GM12878 (cell line): Measurements from ENCODE around the gene RMI2. TPM values are rescaled to one million over a fixed set of nuclear protein-coding genes. Genes with fewer than 3 reads are reported as not detected.

Source experiments
- ATAC-seq: fragments of 200-7000 bp; cut with Tn5 transposase; 3 replicates; pipeline ENCODE4 v1.9.1; 2020; ENCODE audit warnings: mild to moderate bottlenecking, moderate library complexity
- BruUV-seq: library from RNA; stranded (reverse); fragments of 400-500 nt; replicated peaks from 2 replicates; lab custom pipeline; 2021; lab: Mats Ljungman, UMichigan
- CTCF ChIA-PET: fragments of 300-600 bp; sonication (Branson Sonifier 250); formaldehyde crosslinking; extraction: SDS; loops from one replicate; lab custom pipeline; 2021; ENCODE audit warnings: inconsistent platforms; lab: Yijun Ruan, JAX
- POLR2A ChIA-PET: fragments of 350-600 bp; formaldehyde crosslinking; extraction: SDS; loops from one replicate; lab custom pipeline; 2021; ENCODE audit warnings: inconsistent platforms; lab: Charles Lee
- RAD21 ChIA-PET: fragments of 300-600 bp; sonication (Branson Sonifier 250); formaldehyde crosslinking; loops from one replicate; lab custom pipeline; 2023; ENCODE audit warnings: antibody characterized with exemption; ENCODE audit not compliant: unreplicated experiment; lab: Charles Lee
- SMC1A ChIA-PET: fragments of 300-600 bp; sonication (Branson Sonifier 250); formaldehyde crosslinking; loops from one replicate; lab custom pipeline; 2023; ENCODE audit not compliant: unreplicated experiment, uncharacterized antibody; lab: Charles Lee
- DNase-seq: peaks from one replicate; pipeline ENCODE4 v3.0.0-alpha.2; 2011; ENCODE audit warnings: low read depth, low spot score
- FAIRE-seq: peaks from 3 replicates; lab custom pipeline; 2011; peaks lifted over from hg19 to GRCh38; lab: Jason Lieb, UNC
- H2AFZ ChIP-seq: 2 replicates; pipeline ENCODE4 v1.6.0; 2011; ENCODE audit warnings: low read depth, low read length, control low read depth; ENCODE audit not compliant: control insufficient read depth
- H3K27ac ChIP-seq: 2 replicates; pipeline ENCODE4 v1.5.1; 2011; ENCODE audit warnings: control low read depth; ENCODE audit not compliant: control insufficient read depth, insufficient read depth
- H3K27me3 ChIP-seq, 2 experiments: replicated peaks in 1 of 2; 2 replicates each; pipeline versions ENCODE4 v1.6.0 to v1.6.1; 2011; ENCODE audit warnings: low read length in 1 of 2; ENCODE audit not compliant: control insufficient read depth in 2 of 2, insufficient read depth in 2 of 2
- H3K36me3 ChIP-seq, 2 experiments: 2 replicates each; pipeline ENCODE4 v1.5.1; 2011; ENCODE audit warnings: low read length in 1 of 2; ENCODE audit not compliant: control insufficient read depth in 2 of 2, insufficient read depth in 2 of 2
- H3K4me1 ChIP-seq: 2 replicates; pipeline ENCODE4 v1.6.1; 2011; ENCODE audit warnings: mild to moderate bottlenecking, low read length, moderate library complexity, mixed read lengths; ENCODE audit not compliant: control insufficient read depth, insufficient read depth
- H3K4me2 ChIP-seq: 2 replicates; pipeline ENCODE4 v1.6.0; 2011; ENCODE audit warnings: control low read depth; ENCODE audit not compliant: control insufficient read depth, insufficient read depth
- H3K4me3 ChIP-seq: fragments of 200-600 bp; sonication (generic); 2 replicates; pipeline ENCODE4 v1.5.1; 2016
- H3K79me2 ChIP-seq: 2 replicates; pipeline ENCODE4 v1.6.0; 2011; ENCODE audit warnings: low read length; ENCODE audit not compliant: control insufficient read depth, insufficient read depth
- H3K9ac ChIP-seq: 2 replicates; pipeline ENCODE4 v1.8.0; 2011; ENCODE audit warnings: low read length, control low read depth, mixed read lengths; ENCODE audit not compliant: control insufficient read depth, insufficient read depth
- H3K9me3 ChIP-seq: replicated peaks from 3 replicates; pipeline ENCODE4 v1.5.1; 2011; ENCODE audit warnings: mild to moderate bottlenecking, low read length; ENCODE audit not compliant: control insufficient read depth, insufficient read depth
- H4K20me1 ChIP-seq: 2 replicates; pipeline ENCODE4 v1.6.0; 2011; ENCODE audit not compliant: control insufficient read depth, insufficient read depth
- IRF3 ChIP-seq: fragments of 450-650 bp; IDR thresholded peaks from 2 replicates; pipeline ENCODE4 v1.6.1; 2014; ENCODE audit warnings: mild to moderate bottlenecking
- JUND ChIP-seq: IDR thresholded peaks from 2 replicates; pipeline ENCODE4 v1.6.1; 2012; ENCODE audit warnings: low read depth, mild to moderate bottlenecking, low read length, improper control_type of control experiment, moderate library complexity
- KAT2A ChIP-seq: conservative IDR thresholded peaks from 2 replicates; pipeline ENCODE4 v1.6.1; 2011; ENCODE audit warnings: low read depth, low read length; ENCODE audit not compliant: control insufficient read depth
- NR2C2 ChIP-seq: IDR thresholded peaks from 2 replicates; pipeline ENCODE4 v1.6.1; 2011; ENCODE audit warnings: borderline replicate concordance, low read depth; ENCODE audit not compliant: control insufficient read depth, insufficient read length
- RAD51 ChIP-seq: fragments of 450-650 bp; IDR thresholded peaks from 2 replicates; pipeline ENCODE4 v1.6.1; 2016; ENCODE audit warnings: moderate library complexity, mild to moderate bottlenecking, inconsistent platforms
- TCF12 ChIP-seq: IDR thresholded peaks from 2 replicates; pipeline ENCODE4 v1.6.1; 2011; ENCODE audit warnings: low read depth, mild to moderate bottlenecking, low read length
- TCF3 ChIP-seq: IDR thresholded peaks from 2 replicates; pipeline ENCODE4 v1.6.1; 2012; ENCODE audit warnings: low read depth, mild to moderate bottlenecking, low read length, borderline replicate concordance; ENCODE audit not compliant: insufficient read depth
- ZNF687 ChIP-seq: fragments of 450-650 bp; IDR thresholded peaks from 2 replicates; pipeline ENCODE4 v1.6.1; 2017; ENCODE audit warnings: mild to moderate bottlenecking, moderate library complexity
- WGBS: methylation state at CpG from one replicate; pipeline ENCODE4 v1.1.6; 2016; ENCODE audit warnings: low lambda C conversion rate; ENCODE audit not compliant: insufficient replicate concordance, insufficient coverage; ENCODE audit errors: missing lambda C conversion rate; 5-methylcytosine and 5-hydroxymethylcytosine counted together
- in situ Hi-C: fragments of 300-500 bp; cut with MboI; formaldehyde crosslinking; loops from 9 replicates; pipeline ENCODE4 v1.14.3; 2018; ENCODE audit warnings: mixed read lengths
- intact Hi-C: fragments of 100-400 bp; cut with micrococcal nuclease; formaldehyde crosslinking; loops from one replicate; pipeline ENCODE4 v1.14.2; 2022; ENCODE audit not compliant: unreplicated experiment
- polyA plus RNA-seq, 11 experiments: library from polyadenylated mRNA; depleted of rRNA in 4 of 11; unstranded in 6 of 11; stranded (reverse) in 5 of 11; fragments of >200 nt; fragmentation: Nextera tagmentation in 4 of 11; fragmentation: Illumina TruSeq in 1 of 11; extraction: Ambion mirVana in 4 of 11; extraction: Trizol in 1 of 11; gene quantifications; 1 replicate in 1 of 11; 2 replicates in 10 of 11; pipeline versions ENCODE4 v1.2.1 to v1.2.3, GENCODE V29; 2011 to 2016; ENCODE audit warnings: inconsistent platforms in 2 of 11, missing spikeins in 2 of 11, low read depth in 1 of 11
- total RNA-seq, 4 experiments: library from RNA; depleted of rRNA in 3 of 4; stranded (reverse); fragments of >200 nt in 3 of 4; fragmentation: Illumina TruSeq in 1 of 4; extraction: Trizol in 1 of 4; gene quantifications; 2 replicates each; pipeline versions ENCODE4 v1.2.1 to v1.2.3, GENCODE V29; 2013 to 2021
- TF ChIP-seq, protein P1 (sequence below): fragments of 450-650 bp; formaldehyde crosslinking; IDR thresholded peaks from 2 replicates; pipeline ENCODE4 v1.5.0; 2022; ENCODE audit warnings: mild to moderate bottlenecking, missing genetic modification characterization

RMI2 gene
- total and polyA plus RNA-seq, 10 of the 15 experiments (the other 5 are each of a cell fraction or from before 2014, with no cell fraction given): 9.6 to 68.8 (median 32.1) TPM

- ChIA-PET POLR2A (no interaction called here), CTCF (interaction anchor here (1.1 to 6.7 kb wide), 5 partner anchors 11 to 426 kb away, joined by 3 to 60 read pairs (median 5); no protein-coding TSS in a partner anchor), RAD21 (interaction anchor here (1.0 to 1.7 kb wide), 3 partner anchors 8 to 425 kb away, joined by 3 to 7 read pairs (median 4); no protein-coding TSS in a partner anchor), SMC1A (interaction anchor here (0.8 to 1.5 kb wide), 3 partner anchors 13 to 439 kb away, joined by 3 read pairs; no protein-coding TSS in a partner anchor)
- Histone ChIP-seq H3K4me1 (peaks cover 11% of the 10 kb centered on the region), H3K4me3 (no peak overlapping the region), H3K9ac (no peak overlapping the region), H3K9me3 (no peaks in the 10 kb centered on the region), H2AFZ (no peak overlapping the region), H4K20me1 (no peaks in the 10 kb centered on the region), H3K36me3 (no peaks in the 10 kb centered on the region), H3K79me2 (no peaks in the 10 kb centered on the region), H3K4me2 (no peak overlapping the region), H3K27ac (no peak overlapping the region), H3K27me3 (no peaks in the 10 kb centered on the region)
- no peak for FAIRE-seq
- no TSS peak for BruUV-seq
- no peak for TF ChIP-seq JUND
- no peak for TF ChIP-seq RAD51
- TF ChIP-seq NR2C2: no peak
- no peak for TF ChIP-seq KAT2A
- TF ChIP-seq, protein P1, sequence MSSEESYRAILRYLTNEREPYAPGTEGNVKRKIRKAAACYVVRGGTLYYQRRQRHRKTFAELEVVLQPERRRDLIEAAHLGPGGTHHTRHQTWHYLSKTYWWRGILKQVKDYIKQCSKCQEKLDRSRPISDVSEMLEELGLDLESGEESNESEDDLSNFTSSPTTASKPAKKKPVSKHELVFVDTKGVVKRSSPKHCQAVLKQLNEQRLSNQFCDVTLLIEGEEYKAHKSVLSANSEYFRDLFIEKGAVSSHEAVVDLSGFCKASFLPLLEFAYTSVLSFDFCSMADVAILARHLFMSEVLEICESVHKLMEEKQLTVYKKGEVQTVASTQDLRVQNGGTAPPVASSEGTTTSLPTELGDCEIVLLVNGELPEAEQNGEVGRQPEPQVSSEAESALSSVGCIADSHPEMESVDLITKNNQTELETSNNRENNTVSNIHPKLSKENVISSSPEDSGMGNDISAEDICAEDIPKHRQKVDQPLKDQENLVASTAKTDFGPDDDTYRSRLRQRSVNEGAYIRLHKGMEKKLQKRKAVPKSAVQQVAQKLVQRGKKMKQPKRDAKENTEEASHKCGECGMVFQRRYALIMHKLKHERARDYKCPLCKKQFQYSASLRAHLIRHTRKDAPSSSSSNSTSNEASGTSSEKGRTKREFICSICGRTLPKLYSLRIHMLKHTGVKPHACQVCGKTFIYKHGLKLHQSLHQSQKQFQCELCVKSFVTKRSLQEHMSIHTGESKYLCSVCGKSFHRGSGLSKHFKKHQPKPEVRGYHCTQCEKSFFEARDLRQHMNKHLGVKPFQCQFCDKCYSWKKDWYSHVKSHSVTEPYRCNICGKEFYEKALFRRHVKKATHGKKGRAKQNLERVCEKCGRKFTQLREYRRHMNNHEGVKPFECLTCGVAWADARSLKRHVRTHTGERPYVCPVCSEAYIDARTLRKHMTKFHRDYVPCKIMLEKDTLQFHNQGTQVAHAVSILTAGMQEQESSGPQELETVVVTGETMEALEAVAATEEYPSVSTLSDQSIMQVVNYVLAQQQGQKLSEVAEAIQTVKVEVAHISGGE: no peak
- no peak for TF ChIP-seq ZNF687
- no peak for TF ChIP-seq TCF12
- no peak for TF ChIP-seq IRF3
- no peak for TF ChIP-seq TCF3
- intact Hi-C loops (no loop called here), in situ Hi-C loops (no loop called here)
- no peak for DNase-seq
- 57% methylated on average over 27 of the region's 27 CpGs for WGBS
- no peak for ATAC-seq
Measured at GRCh38 chr16:11389631-11390565, 44.6 kb downstream of the RMI2 start.
